Uterus (tissue), 4 donors: Measurements from ENCODE around the gene RNF2. TPM values are rescaled to one million over a fixed set of nuclear protein-coding genes. Genes with fewer than 3 reads are reported as not detected.

Experiments
- DNase-seq, 2 donors: peaks; one replicate each; pipeline ENCODE4 v3.0.0-alpha.2; 2019 to 2020
- H3K27ac ChIP-seq, 2 donors: fragments of 200-600 bp; sonication (generic); 1 replicate in 1 of 2; 2 replicates in 1 of 2; pipeline ENCODE4 v1.5.1; 2016 to 2018
- H3K27me3 ChIP-seq, 2 donors: fragments of 200-600 bp; sonication (generic); one replicate each; pipeline ENCODE4 v1.5.1; 2018 to 2019; ENCODE audit warnings: control low read depth in 1 of 2
- H3K36me3 ChIP-seq, 2 donors: fragments of 200-600 bp; sonication (generic); one replicate each; pipeline ENCODE4 v1.5.1; 2019; ENCODE audit warnings: control low read depth in 1 of 2
- H3K4me1 ChIP-seq, 2 donors: fragments of 200-600 bp; sonication (generic); one replicate each; pipeline ENCODE4 v1.5.1; 2018 to 2019; ENCODE audit warnings: control low read depth in 1 of 2
- H3K4me3 ChIP-seq, 2 donors: fragments of 200-600 bp; sonication (generic); 1 replicate in 1 of 2; 2 replicates in 1 of 2; pipeline ENCODE4 v1.5.1; 2018 to 2019; ENCODE audit warnings: mild to moderate bottlenecking in 1 of 2
- H3K9me3 ChIP-seq, 2 donors: fragments of 200-600 bp; sonication (generic); one replicate each; pipeline ENCODE4 v1.5.1; 2019; ENCODE audit warnings: control low read depth in 1 of 2
- POLR2A ChIP-seq, 2 donors: fragments of 450-650 bp; IDR thresholded peaks; one replicate each; pipeline ENCODE4 v1.6.1; 2016; ENCODE audit warnings: antibody characterized with exemption in 2 of 2, mild to moderate bottlenecking in 1 of 2, moderate library complexity in 1 of 2
- intact Hi-C: fragments of 100-400 bp; cut with DNase I; formaldehyde crosslinking; loops from one replicate; pipeline ENCODE4 v1.15.1; 2023; ENCODE audit warnings: low total_unique reads
- total RNA-seq, 4 donors: library from RNA; depleted of rRNA in 3 of 4; stranded (reverse); fragments of >200 nt in 3 of 4; gene quantifications; one replicate each; pipeline versions ENCODE4 v1.1.0 to v1.2.4, GENCODE V29; 2014 to 2023
- TF ChIP-seq, protein P1 (sequence below), 4 experiments: fragments of 200-600 bp in 2 of 4; fragments of 450-650 bp in 2 of 4; sonication (generic) in 2 of 4; IDR thresholded peaks; one replicate each; pipeline ENCODE4 v1.5.1; 2016 to 2019; ENCODE audit warnings: antibody characterized with exemption in 4 of 4, mild to moderate bottlenecking in 2 of 4, moderate library complexity in 1 of 4
- donor health status: DM: yes; HTN: yes; CAD: no.

The RNF2 gene
- total RNA-seq, 4 donors from 2014 or later: 20.9 to 52.8 (median 33.0) TPM

DNA sequence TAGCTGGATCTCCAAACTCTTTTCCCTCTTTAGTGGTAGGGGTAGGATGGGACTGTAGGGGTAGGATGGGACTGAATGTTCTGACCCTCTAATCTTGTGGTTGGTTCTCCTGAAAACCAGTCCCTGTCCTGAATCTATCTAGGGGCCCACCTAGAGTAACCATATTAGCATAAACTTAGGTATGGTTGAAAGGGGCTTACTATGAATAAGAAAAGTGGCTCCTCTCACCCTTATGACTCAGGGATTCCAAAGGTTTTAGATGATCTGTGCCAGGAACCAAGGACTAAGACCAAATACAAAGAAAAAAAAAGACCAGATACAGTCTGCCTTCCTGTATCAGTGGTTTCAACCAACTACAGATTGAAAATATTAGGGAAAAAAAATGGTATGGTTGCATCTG lies 28.9 kb downstream of the RNF2 start:
- no peak for DNase-seq

DNA sequence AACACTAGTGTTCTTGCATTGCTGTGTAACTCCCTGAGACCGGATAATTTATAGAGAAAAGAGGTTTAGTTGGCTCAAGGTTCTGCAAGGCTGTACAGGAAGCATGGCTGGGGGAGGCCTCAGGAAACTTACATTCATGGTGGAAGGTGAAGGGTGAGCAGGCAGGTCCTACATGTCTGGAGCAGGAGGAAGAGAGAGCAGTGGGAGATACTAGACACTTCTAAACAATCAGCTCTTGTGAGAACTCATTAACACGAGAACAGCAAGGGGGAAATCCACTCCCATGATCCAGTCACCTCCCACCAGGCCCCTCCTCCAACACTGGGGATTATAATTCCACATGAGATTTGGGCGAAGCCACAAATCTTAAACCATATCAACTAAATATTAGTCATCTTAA lies 30.1 kb downstream of the RNF2 start:
- no peaks in the 10 kb centered on the region for H3K9me3 ChIP-seq
- DNase-seq: no peak
- TF ChIP-seq, protein P1, sequence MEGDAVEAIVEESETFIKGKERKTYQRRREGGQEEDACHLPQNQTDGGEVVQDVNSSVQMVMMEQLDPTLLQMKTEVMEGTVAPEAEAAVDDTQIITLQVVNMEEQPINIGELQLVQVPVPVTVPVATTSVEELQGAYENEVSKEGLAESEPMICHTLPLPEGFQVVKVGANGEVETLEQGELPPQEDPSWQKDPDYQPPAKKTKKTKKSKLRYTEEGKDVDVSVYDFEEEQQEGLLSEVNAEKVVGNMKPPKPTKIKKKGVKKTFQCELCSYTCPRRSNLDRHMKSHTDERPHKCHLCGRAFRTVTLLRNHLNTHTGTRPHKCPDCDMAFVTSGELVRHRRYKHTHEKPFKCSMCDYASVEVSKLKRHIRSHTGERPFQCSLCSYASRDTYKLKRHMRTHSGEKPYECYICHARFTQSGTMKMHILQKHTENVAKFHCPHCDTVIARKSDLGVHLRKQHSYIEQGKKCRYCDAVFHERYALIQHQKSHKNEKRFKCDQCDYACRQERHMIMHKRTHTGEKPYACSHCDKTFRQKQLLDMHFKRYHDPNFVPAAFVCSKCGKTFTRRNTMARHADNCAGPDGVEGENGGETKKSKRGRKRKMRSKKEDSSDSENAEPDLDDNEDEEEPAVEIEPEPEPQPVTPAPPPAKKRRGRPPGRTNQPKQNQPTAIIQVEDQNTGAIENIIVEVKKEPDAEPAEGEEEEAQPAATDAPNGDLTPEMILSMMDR (IDR thresholded peaks at IDR 0.05): no peak
- no peak for TF ChIP-seq POLR2A (IDR thresholded peaks at IDR 0.05)

More for the DNA sequence above, 28.9 kb downstream of the RNF2 start:
- H3K4me3 ChIP-seq: no peak overlapping the region
- H3K27me3 ChIP-seq: no peaks in the 10 kb centered on the region
- H3K27ac ChIP-seq: no peak overlapping the region
- no peaks in the 10 kb centered on the region for H3K4me1 ChIP-seq
- intact Hi-C loops: no loop called here
- no peaks in the 10 kb centered on the region for H3K9me3 ChIP-seq
- TF ChIP-seq, protein P1 (IDR thresholded peaks at IDR 0.05): no peak
- no peak for TF ChIP-seq POLR2A (IDR thresholded peaks at IDR 0.05)
- no peaks in the 10 kb centered on the region for H3K36me3 ChIP-seq

DNA sequence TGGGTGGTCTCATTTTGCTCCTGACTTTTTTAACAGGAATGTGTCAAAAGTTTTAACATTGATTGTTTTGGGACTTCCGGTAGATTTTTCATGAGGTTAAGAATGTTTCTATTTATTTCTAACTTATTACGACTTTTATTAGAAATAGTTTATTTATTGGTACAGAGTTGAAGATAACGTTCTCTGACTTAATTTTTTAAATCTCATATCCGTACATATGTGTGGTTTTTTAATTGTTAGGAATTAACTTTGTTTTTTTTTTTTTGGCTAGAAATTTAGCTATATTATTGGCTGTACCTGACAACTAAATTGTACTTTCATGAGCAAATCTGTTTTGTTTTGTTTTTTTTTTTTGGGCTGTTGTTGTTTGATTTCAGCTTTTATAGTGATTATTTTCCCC lies 32.0 kb downstream of the RNF2 start:
- intact Hi-C loops: no loop called here

More for the DNA sequence above, 30.1 kb downstream of the RNF2 start:
- H3K27me3 ChIP-seq: no peaks in the 10 kb centered on the region
- no peak overlapping the region for H3K27ac ChIP-seq
- H3K4me1 ChIP-seq: no peaks in the 10 kb centered on the region
- H3K4me3 ChIP-seq: no peak overlapping the region
- H3K36me3 ChIP-seq: no peaks in the 10 kb centered on the region
- intact Hi-C loops: no loop called here

DNA sequence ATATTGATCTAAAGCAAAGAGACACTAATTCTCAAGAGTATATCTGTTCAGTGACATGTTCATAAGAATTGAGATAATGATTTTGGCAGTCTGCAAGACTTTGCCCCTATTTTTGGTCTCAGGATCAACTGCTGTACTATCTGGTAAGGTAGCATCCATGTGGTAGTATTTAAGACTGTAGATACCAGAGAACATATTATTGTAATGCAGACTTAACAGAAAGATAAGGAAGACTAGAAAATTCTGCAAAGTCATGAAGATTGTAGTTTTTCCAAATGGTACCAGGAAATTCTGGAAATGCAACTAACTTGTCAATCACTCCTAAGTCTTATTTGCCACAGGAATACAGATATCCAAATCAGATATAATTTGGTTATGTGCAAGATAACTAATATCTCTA lies 35.1 kb downstream of the RNF2 start:
- DNase-seq: no peak
- no peaks in the 10 kb centered on the region for H3K36me3 ChIP-seq
- no peak for TF ChIP-seq POLR2A (IDR thresholded peaks at IDR 0.05)
- TF ChIP-seq, protein P1 (IDR thresholded peaks at IDR 0.05): no peak
- H3K4me1 ChIP-seq: no peaks in the 10 kb centered on the region
- H3K27ac ChIP-seq: no peak overlapping the region
- intact Hi-C loops: no loop called here
- no peak overlapping the region for H3K4me3 ChIP-seq
- H3K27me3 ChIP-seq: no peaks in the 10 kb centered on the region
- no peaks in the 10 kb centered on the region for H3K9me3 ChIP-seq

More for the DNA sequence above, 32.0 kb downstream of the RNF2 start:
- no peak for TF ChIP-seq POLR2A (IDR thresholded peaks at IDR 0.05)
- TF ChIP-seq, protein P1 (IDR thresholded peaks at IDR 0.05): no peak
- no peaks in the 10 kb centered on the region for H3K27me3 ChIP-seq
- DNase-seq: no peak
- no peak overlapping the region for H3K27ac ChIP-seq
- no peaks in the 10 kb centered on the region for H3K9me3 ChIP-seq
- H3K4me1 ChIP-seq: no peaks in the 10 kb centered on the region
- no peaks in the 10 kb centered on the region for H3K36me3 ChIP-seq
- H3K4me3 ChIP-seq: no peak overlapping the region

DNA sequence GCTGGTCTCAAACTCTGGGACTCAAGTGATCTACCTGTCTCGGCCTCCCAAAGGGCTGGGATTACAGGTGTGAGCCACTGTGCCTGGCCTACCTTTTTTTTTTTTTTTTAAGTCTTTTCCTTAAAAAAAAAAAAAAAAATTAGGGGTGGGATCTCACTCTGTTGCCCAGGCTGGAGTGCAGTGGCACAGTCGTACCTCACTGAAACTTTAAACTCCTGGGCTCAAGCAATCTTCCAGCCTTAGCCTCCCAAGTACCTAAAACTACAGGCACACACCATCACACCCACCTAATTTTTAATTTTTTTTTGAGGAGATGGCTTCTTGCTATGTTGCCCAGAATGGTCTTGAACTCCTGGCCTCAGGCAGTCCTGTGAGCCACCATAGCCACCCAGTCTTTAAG lies 38.5 kb downstream of the RNF2 start:
- intact Hi-C loops: no loop called here
- no peak for DNase-seq
- H3K9me3 ChIP-seq: no peaks in the 10 kb centered on the region
- H3K4me1 ChIP-seq: no peaks in the 10 kb centered on the region
- no peak overlapping the region for H3K4me3 ChIP-seq
- no peaks in the 10 kb centered on the region for H3K36me3 ChIP-seq
- TF ChIP-seq, protein P1 (IDR thresholded peaks at IDR 0.05): no peak
- no peak for TF ChIP-seq POLR2A (IDR thresholded peaks at IDR 0.05)
- no peak overlapping the region for H3K27ac ChIP-seq
- no peaks in the 10 kb centered on the region for H3K27me3 ChIP-seq
